GM18526 (cell line): ENCODE data around the gene CTTNBP2NL.

Source experiments
- POLR2A ChIP-seq: IDR thresholded peaks from 3 replicates; pipeline ENCODE4 v1.6.1; 2011; ENCODE audit not compliant: insufficient read length; ENCODE audit errors: extremely low read depth

CTTNBP2NL gene

GRCh38 chr1:112507336-112507735 lies 111.3 kb downstream of the CTTNBP2NL start:
- no peak for TF ChIP-seq POLR2A

- TF ChIP-seq POLR2A, result no peak
These were observed 111.9 kb downstream of the CTTNBP2NL start for GRCh38 chr1:112507921-112508277.

DNA sequence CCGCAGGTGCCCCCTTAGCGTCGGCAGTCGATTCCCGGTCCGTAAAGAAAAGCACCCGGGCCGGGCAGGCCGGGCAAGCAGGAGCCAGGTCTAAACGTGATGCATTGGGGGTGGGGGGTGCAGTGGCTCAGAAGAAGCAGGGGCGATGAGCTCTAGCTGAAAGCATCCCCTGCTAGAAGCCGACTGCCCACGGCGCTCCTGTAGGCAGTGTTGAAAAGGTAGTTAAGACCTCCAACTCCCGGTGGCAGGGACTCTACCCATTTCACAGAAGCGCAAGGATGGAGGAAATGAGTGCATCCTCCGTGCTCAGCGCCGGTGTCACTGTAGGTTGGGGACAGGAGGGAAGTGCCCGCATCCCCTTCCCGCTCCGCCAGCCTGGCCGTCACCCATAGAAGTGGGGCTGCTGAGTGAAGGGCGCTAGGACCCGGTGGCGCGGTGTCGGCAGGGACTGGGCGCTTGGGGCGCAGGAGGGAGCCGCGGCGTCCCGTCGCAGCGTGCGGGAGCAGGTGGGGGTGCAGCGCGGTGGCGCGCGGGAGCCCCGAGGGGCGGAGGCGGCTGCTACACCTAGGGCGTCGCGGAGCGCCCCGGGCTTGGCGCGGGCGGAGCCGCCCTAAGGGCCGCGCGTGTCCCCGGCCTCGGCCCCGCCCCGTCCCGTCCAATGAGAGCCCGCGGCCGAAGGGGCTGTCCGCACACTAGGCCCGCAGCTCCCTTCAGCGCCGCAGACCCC lies 112.4 kb downstream of the CTTNBP2NL start, which contains the start of gene WNT2B:
Gene WNT2B (plus strand): TSS at position 688 of the 727 bp plus-strand sequence. CDS start 298 bp downstream, outside the sequence.
- TF ChIP-seq POLR2A, result no peak

DNA sequence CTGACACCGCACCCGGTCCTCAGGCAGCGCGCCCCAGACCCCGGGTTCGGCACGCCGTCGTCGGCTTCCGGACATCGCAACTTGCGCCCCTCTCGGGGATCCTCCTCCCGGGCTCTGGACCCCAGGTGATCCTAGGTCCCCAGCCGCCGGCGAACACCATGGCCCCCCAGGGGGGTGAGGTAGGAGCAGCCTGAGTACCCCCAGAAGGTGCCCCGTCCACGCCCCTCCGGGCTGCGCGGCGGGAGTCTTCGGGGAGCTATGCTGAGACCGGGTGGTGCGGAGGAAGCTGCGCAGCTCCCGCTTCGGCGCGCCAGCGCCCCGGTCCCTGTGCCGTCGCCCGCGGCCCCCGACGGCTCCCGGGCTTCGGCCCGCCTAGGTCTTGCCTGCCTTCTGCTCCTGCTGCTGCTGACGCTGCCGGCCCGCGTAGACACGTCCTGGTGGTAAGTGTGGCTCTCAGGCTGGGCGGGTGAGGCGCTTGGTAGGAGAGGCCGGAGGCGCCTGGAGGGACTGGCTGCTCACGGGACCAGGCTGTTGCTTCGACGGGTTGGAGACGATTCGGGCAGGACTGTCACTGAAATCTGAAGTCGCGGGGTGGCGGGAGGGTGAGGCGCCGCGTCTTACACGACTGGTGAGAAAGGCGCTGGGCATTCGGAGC lies 113.1 kb downstream of the CTTNBP2NL start:
- no peak for TF ChIP-seq POLR2A

DNA sequence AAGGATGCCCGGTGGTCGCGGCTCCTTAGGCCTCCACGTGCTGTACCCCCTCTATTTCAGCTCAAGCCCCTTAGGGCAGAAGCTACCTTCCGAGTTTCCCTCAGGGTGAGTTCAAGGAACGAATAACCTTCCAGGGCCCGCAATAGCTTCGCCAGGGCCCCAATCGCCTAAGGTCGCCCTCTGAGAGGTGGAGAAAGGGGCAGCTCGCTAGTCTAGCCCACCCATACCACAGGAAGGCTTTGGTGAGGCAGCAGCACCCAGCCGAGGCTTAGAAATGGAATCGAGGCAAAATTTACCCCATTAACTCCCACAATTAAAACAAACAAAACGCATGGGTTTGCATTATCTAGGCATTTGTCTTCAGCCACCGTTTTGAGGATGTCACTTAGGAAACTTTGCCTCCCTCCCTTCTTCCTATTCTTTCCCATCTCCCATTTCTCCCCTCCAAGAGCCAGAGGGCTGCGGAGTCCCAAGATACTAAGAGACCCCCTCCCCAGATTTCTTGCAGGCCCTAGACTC lies 113.7 kb downstream of the CTTNBP2NL start:
- TF ChIP-seq POLR2A, result no peak

DNA sequence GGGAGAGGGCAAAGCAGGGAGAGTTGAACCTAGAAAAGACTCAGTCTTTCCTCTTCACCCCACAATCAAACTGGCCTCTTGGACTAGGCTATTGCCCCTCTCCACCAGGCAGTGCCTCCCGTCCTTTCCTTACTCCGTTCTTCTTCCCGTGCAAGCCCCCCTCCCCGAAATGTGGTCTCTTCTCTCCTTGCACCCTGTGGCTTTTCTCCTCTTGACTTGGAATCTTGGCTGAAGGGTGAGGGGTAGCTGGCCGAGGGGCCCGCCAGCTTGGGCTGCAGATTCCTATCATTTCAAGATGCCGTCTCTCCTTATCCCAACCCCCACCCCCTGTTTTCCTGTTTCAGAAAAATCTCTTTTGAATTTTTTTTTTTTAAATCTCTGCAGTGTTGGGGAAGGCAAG lies 114.3 kb downstream of the CTTNBP2NL start:
- no peak for TF ChIP-seq POLR2A
